HCT116 (cell line): Measurements from ENCODE around the gene FGF1. TPM values are rescaled to one million over a fixed set of nuclear protein-coding genes. Genes with fewer than 3 reads are reported as not detected.

Experiments used
- ATAC-seq: fragments of 200-7000 bp; cut with Tn5 transposase; 2 replicates; pipeline ENCODE4 v1.9.1; 2020; ENCODE audit warnings: mild to moderate bottlenecking, moderate library complexity
- BruUV-seq: library from RNA; stranded (reverse); fragments of 400-500 nt; replicated peaks from 2 replicates; lab custom pipeline; 2021; lab: Mats Ljungman, UMichigan
- CTCF ChIA-PET: fragments of 300-600 bp; sonication (Branson Sonifier 250); formaldehyde crosslinking; loops from one replicate; lab custom pipeline; 2021; ENCODE audit warnings: antibody characterized with exemption; lab: Charles Lee
- POLR2A ChIA-PET: fragments of 300-600, 350-600 bp; sonication (Branson Sonifier 250); formaldehyde crosslinking; loops from one replicate; lab custom pipeline; 2021; ENCODE audit warnings: antibody characterized with exemption; lab: Charles Lee
- RAD21 ChIA-PET, 2 experiments: fragments of 300-600 bp; sonication (Branson Sonifier 250); formaldehyde crosslinking; loops; one replicate each; lab custom pipeline; 2023; ENCODE audit warnings: low total read pairs in 2 of 2; ENCODE audit not compliant: uncharacterized antibody in 2 of 2, unreplicated experiment in 2 of 2, low non-redundant PET in 1 of 2; lab: Charles Lee
- DNase-seq: peaks from one replicate; pipeline ENCODE4 v3.0.0-alpha.2; 2010; ENCODE audit warnings: low read depth, low spot score
- H2AFZ ChIP-seq: fragments of 200-600 bp; shearing (Covaris generic), sonication (generic); 2 replicates; pipeline ENCODE4 v1.6.1; 2017; ENCODE audit warnings: low read depth, mixed run types, mixed read lengths, antibody characterized with exemption, low read length; ENCODE audit not compliant: poor library complexity, severe bottlenecking
- H3K27ac ChIP-seq: 2 replicates; pipeline ENCODE4 v1.5.1; 2012; ENCODE audit warnings: low read depth, low read length
- H3K27me3 ChIP-seq: fragments of 200-600 bp; sonication (generic); 2 replicates; pipeline ENCODE4 v1.6.1; 2016; ENCODE audit warnings: mixed run types, low read length, mixed read lengths; ENCODE audit not compliant: insufficient read depth
- H3K36me3 ChIP-seq, 2 experiments: fragments of 200-500 bp in 1 of 2; fragments of 200-600 bp in 1 of 2; sonication (Bioruptor generic) in 1 of 2; sonication (generic) in 1 of 2; 2 replicates each; pipeline versions ENCODE4 v1.5.1 to v1.6.1; 2014 to 2016; ENCODE audit warnings: low read length in 2 of 2, inconsistent platforms in 1 of 2, mixed read lengths in 1 of 2, mixed run types in 1 of 2; ENCODE audit not compliant: insufficient read depth in 2 of 2, control insufficient read depth in 1 of 2
- H3K4me1 ChIP-seq, 2 experiments: fragments of 200-600 bp in 1 of 2; sonication (generic) in 1 of 2; 2 replicates each; pipeline versions ENCODE4 v1.5.1 to v1.6.1; 2012 to 2017; ENCODE audit warnings: low read length in 2 of 2, inconsistent platforms in 1 of 2, mild to moderate bottlenecking in 1 of 2, mixed read lengths in 1 of 2, mixed run types in 1 of 2, moderate library complexity in 1 of 2; ENCODE audit not compliant: insufficient read depth in 2 of 2, control insufficient read depth in 1 of 2
- H3K4me2 ChIP-seq: fragments of 200-600 bp; sonication (generic); 2 replicates; pipeline ENCODE4 v1.6.1; 2017; ENCODE audit warnings: mixed run types, low read length, mixed read lengths
- H3K4me3 ChIP-seq, 2 experiments: fragments of 200-600 bp in 1 of 2; sonication (generic) in 1 of 2; replicated peaks in 1 of 2; 2 replicates each; pipeline ENCODE4 v1.5.1; 2011 to 2016; ENCODE audit warnings: low read length in 2 of 2, control low read depth in 1 of 2, low read depth in 1 of 2, mild to moderate bottlenecking in 1 of 2, mixed read lengths in 1 of 2, mixed run types in 1 of 2
- H3K79me2 ChIP-seq: fragments of 200-600 bp; sonication (generic); 2 replicates; pipeline ENCODE4 v1.6.1; 2017; ENCODE audit warnings: mild to moderate bottlenecking, mixed run types, low read length, moderate library complexity, mixed read lengths; ENCODE audit not compliant: insufficient read depth
- H3K9ac ChIP-seq: fragments of 200-600 bp; sonication (generic); 2 replicates; pipeline ENCODE4 v1.6.1; 2016; ENCODE audit warnings: low read length, mixed read lengths
- H3K9me2 ChIP-seq: fragments of 200-600 bp; sonication (generic), shearing (Covaris generic); 2 replicates; pipeline ENCODE4 v1.6.1; 2017; ENCODE audit warnings: mixed run types, mild to moderate bottlenecking, moderate library complexity; ENCODE audit not compliant: insufficient read depth
- H3K9me3 ChIP-seq, 2 experiments: fragments of 200-500 bp in 1 of 2; fragments of 200-600 bp in 1 of 2; sonication (Bioruptor generic) in 1 of 2; sonication (generic) in 1 of 2; 2 replicates each; pipeline ENCODE4 v1.6.1; 2014 to 2017; ENCODE audit warnings: low read length in 2 of 2, mixed read lengths in 2 of 2, inconsistent platforms in 1 of 2, low read depth in 1 of 2, mild to moderate bottlenecking in 1 of 2, mixed run types in 1 of 2, moderate library complexity in 1 of 2; ENCODE audit not compliant: control insufficient read depth in 1 of 2, insufficient read depth in 1 of 2
- H4K20me1 ChIP-seq: fragments of 200-600 bp; sonication (generic), shearing (Covaris generic); 2 replicates; pipeline ENCODE4 v1.6.1; 2017; ENCODE audit warnings: mixed run types, mild to moderate bottlenecking, moderate library complexity; ENCODE audit not compliant: insufficient read depth
- CBX3 ChIP-seq: IDR thresholded peaks from 2 replicates; pipeline ENCODE4 v1.6.1; 2012; ENCODE audit warnings: low read depth
- CEBPB ChIP-seq: IDR thresholded peaks from 2 replicates; pipeline ENCODE4 v1.6.1; 2012; ENCODE audit warnings: low read depth
- ELF1 ChIP-seq: IDR thresholded peaks from 2 replicates; pipeline ENCODE4 v1.6.1; 2012; ENCODE audit warnings: low read depth, borderline replicate concordance
- EZH2phosphoT487 ChIP-seq: fragments of 200-600 bp; IDR thresholded peaks from 2 replicates; pipeline ENCODE4 v1.6.1; 2018; ENCODE audit warnings: antibody characterized with exemption, borderline replicate concordance
- JUND ChIP-seq: IDR thresholded peaks from 2 replicates; pipeline ENCODE4 v1.6.1; 2012
- POLR2A ChIP-seq: IDR thresholded peaks from 2 replicates; pipeline ENCODE4 v1.7.0; 2011; ENCODE audit warnings: borderline replicate concordance; ENCODE audit not compliant: insufficient read depth, insufficient read length; ENCODE audit errors: extremely low read depth
- POLR2AphosphoS5 ChIP-seq: IDR thresholded peaks from 2 replicates; pipeline ENCODE4 v1.6.1; 2011; ENCODE audit warnings: mild to moderate bottlenecking, low read depth, low read length, moderate library complexity
- RAD21 ChIP-seq: IDR thresholded peaks from 2 replicates; pipeline ENCODE4 v1.6.1; 2012; ENCODE audit warnings: low read depth, mild to moderate bottlenecking
- SIN3A ChIP-seq: IDR thresholded peaks from 2 replicates; pipeline ENCODE4 v1.6.1; 2012; ENCODE audit warnings: low read depth
- SRF ChIP-seq: IDR thresholded peaks from 2 replicates; pipeline ENCODE4 v1.6.1; 2012; ENCODE audit warnings: low read depth
- TCF7L2 ChIP-seq: IDR thresholded peaks from 2 replicates; pipeline ENCODE4 v1.7.0; 2011; ENCODE audit warnings: borderline replicate concordance, inconsistent platforms; ENCODE audit not compliant: insufficient read depth, insufficient read length; ENCODE audit errors: extremely low read depth
- YY1 ChIP-seq: IDR thresholded peaks from 2 replicates; pipeline ENCODE4 v1.6.1; 2011; ENCODE audit warnings: low read length, low read depth, moderate library complexity, mild to moderate bottlenecking; ENCODE audit not compliant: insufficient replicate concordance; ENCODE audit errors: extremely low read depth
- ZFX ChIP-seq: fragments of 450-650 bp; IDR thresholded peaks from 2 replicates; pipeline ENCODE4 v1.6.1; 2017
- ZNF274 ChIP-seq: fragments of 200-500 bp; sonication (Bioruptor generic); IDR thresholded peaks from 2 replicates; pipeline ENCODE4 v1.6.1; 2014; ENCODE audit warnings: mild to moderate bottlenecking, low read depth, low read length, inconsistent platforms
- intact Hi-C: fragments of 100-400 bp; cut with micrococcal nuclease; formaldehyde crosslinking; loops from 2 replicates; pipeline ENCODE4 v1.10.0; 2022
- total RNA-seq: library from RNA; stranded (reverse); gene quantifications from one replicate; pipeline ENCODE4 v1.2.1, GENCODE V29; 2021; ENCODE audit not compliant: unreplicated experiment
- TF ChIP-seq, protein P1 (sequence below), 3 experiments: fragments of 200-600 bp in 1 of 3; sonication (generic) in 1 of 3; IDR thresholded peaks in 2 of 3; conservative IDR thresholded peaks in 1 of 3; 2 replicates each; pipeline ENCODE4 v1.5.1; 2012 to 2017; ENCODE audit warnings: low read depth in 2 of 3, low read length in 2 of 3, antibody characterized with exemption in 1 of 3, borderline replicate concordance in 1 of 3, control low read depth in 1 of 3, mild to moderate bottlenecking in 1 of 3, mixed read lengths in 1 of 3, mixed run types in 1 of 3, moderate library complexity in 1 of 3; ENCODE audit not compliant: insufficient read depth in 1 of 3
- TF ChIP-seq, protein P2 (sequence below): IDR thresholded peaks from 2 replicates; pipeline ENCODE4 v1.6.1; 2012
- TF ChIP-seq, protein P3 (sequence below): IDR thresholded peaks from 2 replicates; pipeline ENCODE4 v1.6.1; 2012; ENCODE audit warnings: low read depth
- TF ChIP-seq, protein P4 (sequence below): IDR thresholded peaks from 2 replicates; pipeline ENCODE4 v1.6.1; 2011; ENCODE audit warnings: mild to moderate bottlenecking, low read length, moderate library complexity; ENCODE audit not compliant: insufficient replicate concordance; ENCODE audit errors: extremely low read depth

The FGF1 gene
- total RNA-seq, 1 experiment from 2014 or later: not detected

DNA sequence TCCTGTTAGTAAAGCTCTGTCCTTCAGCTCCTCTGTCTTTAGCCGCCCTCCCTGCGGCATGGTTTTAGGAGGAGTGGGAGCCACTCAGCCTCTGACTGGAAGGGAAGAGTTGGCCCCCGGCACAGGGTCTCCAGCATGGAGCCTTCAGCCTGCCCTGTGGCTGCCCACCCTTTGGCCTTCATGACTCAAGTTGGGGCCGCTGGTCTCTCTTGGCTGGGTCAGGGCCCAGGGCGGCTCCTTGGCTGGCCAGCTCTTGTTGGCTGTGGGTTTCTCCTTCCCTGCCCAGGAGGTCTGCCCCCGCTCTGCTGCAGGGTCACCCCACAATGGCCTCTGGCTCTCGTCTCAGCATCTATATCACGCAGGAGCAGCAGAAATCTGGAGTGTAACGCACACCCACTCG is 25.7 kb downstream of the FGF1 start:
- Histone ChIP-seq H3K27me3 (no peaks in the 10 kb centered on the region), H3K4me1 (peaks cover 0 to 3% of the 10 kb centered on the region in 2 experiments; a peak in 1 of 4 replicates), H3K4me2 (no peak overlapping the region), H4K20me1 (no peaks in the 10 kb centered on the region), H3K4me3 (no peak overlapping the region), H2AFZ (no peak overlapping the region), H3K36me3 (no peaks in the 10 kb centered on the region), H3K27ac (no peak overlapping the region), H3K9me2 (no peaks in the 10 kb centered on the region), H3K79me2 (no peaks in the 10 kb centered on the region), H3K9ac (no peak overlapping the region), H3K9me3 (no peaks in the 10 kb centered on the region)
- RAD21 ChIA-PET: no interaction called here
- no TSS peak for BruUV-seq
- POLR2A ChIA-PET: no interaction called here
- intact Hi-C loops: no loop called here
- TF ChIP-seq EZH2phosphoT487 (no peak), SIN3A (no peak), POLR2AphosphoS5 (no peak), ZNF274 (no peak), YY1 (no peak), CEBPB (no peak), ZFX (no peak), SRF (no peak), ELF1 (no peak), RAD21 (no peak), JUND (no peak), CBX3 (no peak), TCF7L2 (no peak), POLR2A (no peak)
- TF ChIP-seq, protein P1, sequence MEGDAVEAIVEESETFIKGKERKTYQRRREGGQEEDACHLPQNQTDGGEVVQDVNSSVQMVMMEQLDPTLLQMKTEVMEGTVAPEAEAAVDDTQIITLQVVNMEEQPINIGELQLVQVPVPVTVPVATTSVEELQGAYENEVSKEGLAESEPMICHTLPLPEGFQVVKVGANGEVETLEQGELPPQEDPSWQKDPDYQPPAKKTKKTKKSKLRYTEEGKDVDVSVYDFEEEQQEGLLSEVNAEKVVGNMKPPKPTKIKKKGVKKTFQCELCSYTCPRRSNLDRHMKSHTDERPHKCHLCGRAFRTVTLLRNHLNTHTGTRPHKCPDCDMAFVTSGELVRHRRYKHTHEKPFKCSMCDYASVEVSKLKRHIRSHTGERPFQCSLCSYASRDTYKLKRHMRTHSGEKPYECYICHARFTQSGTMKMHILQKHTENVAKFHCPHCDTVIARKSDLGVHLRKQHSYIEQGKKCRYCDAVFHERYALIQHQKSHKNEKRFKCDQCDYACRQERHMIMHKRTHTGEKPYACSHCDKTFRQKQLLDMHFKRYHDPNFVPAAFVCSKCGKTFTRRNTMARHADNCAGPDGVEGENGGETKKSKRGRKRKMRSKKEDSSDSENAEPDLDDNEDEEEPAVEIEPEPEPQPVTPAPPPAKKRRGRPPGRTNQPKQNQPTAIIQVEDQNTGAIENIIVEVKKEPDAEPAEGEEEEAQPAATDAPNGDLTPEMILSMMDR (IDR thresholded peaks at IDR 0.05 in 2 of 3, conservative IDR thresholded peaks at IDR 0.05 in 1 of 3; ENCODE audit: borderline replicate concordance in 1 of 3, insufficient read depth in 1 of 3, low read depth in 2 of 3, low read length in 2 of 3): no peak
- TF ChIP-seq, protein P2, sequence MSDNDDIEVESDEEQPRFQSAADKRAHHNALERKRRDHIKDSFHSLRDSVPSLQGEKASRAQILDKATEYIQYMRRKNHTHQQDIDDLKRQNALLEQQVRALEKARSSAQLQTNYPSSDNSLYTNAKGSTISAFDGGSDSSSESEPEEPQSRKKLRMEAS: no peak
- TF ChIP-seq, protein P3, sequence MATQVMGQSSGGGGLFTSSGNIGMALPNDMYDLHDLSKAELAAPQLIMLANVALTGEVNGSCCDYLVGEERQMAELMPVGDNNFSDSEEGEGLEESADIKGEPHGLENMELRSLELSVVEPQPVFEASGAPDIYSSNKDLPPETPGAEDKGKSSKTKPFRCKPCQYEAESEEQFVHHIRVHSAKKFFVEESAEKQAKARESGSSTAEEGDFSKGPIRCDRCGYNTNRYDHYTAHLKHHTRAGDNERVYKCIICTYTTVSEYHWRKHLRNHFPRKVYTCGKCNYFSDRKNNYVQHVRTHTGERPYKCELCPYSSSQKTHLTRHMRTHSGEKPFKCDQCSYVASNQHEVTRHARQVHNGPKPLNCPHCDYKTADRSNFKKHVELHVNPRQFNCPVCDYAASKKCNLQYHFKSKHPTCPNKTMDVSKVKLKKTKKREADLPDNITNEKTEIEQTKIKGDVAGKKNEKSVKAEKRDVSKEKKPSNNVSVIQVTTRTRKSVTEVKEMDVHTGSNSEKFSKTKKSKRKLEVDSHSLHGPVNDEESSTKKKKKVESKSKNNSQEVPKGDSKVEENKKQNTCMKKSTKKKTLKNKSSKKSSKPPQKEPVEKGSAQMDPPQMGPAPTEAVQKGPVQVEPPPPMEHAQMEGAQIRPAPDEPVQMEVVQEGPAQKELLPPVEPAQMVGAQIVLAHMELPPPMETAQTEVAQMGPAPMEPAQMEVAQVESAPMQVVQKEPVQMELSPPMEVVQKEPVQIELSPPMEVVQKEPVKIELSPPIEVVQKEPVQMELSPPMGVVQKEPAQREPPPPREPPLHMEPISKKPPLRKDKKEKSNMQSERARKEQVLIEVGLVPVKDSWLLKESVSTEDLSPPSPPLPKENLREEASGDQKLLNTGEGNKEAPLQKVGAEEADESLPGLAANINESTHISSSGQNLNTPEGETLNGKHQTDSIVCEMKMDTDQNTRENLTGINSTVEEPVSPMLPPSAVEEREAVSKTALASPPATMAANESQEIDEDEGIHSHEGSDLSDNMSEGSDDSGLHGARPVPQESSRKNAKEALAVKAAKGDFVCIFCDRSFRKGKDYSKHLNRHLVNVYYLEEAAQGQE: no peak
- TF ChIP-seq, protein P4, sequence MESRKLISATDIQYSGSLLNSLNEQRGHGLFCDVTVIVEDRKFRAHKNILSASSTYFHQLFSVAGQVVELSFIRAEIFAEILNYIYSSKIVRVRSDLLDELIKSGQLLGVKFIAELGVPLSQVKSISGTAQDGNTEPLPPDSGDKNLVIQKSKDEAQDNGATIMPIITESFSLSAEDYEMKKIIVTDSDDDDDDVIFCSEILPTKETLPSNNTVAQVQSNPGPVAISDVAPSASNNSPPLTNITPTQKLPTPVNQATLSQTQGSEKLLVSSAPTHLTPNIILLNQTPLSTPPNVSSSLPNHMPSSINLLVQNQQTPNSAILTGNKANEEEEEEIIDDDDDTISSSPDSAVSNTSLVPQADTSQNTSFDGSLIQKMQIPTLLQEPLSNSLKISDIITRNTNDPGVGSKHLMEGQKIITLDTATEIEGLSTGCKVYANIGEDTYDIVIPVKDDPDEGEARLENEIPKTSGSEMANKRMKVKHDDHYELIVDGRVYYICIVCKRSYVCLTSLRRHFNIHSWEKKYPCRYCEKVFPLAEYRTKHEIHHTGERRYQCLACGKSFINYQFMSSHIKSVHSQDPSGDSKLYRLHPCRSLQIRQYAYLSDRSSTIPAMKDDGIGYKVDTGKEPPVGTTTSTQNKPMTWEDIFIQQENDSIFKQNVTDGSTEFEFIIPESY: no peak
- CTCF ChIA-PET: interaction anchor here (0.5 to 2.5 kb wide), 3 partner anchors 39 to 508 kb away, joined by 3 to 10 read pairs (median 5); no protein-coding TSS in a partner anchor
- DNase-seq (no peak), ATAC-seq (no peak)
